GM18508 (cell line): ENCODE results near the gene PRR36.

Experiments
- ATAC-seq: cut with Tn5 transposase; IDR thresholded peaks from one replicate; pipeline ENCODE4 v1.9.1; 2021; ENCODE audit warnings: moderate number of reproducible peaks; ENCODE audit not compliant: insufficient read depth, unreplicated experiment

PRR36 gene

DNA sequence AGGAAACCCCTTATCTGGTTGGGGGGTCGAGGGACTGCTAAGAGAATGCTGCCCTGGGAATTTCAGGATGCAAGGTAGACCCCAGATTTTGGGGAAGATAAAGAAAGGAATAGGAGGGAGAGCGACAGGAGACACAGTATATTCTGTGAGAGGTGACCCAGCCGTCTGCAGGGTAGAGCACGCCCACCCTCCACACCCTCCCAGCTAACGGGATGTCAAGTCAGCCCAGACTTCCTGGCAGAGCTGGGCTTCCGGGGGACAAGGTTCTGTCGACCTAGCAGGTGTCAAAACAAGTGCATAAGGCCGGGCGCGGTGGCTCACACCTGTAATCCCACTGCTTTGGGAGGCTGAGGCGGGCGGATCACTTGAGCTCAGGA, 695 bp upstream of the PRR36 start:
- no peak for ATAC-seq

DNA sequence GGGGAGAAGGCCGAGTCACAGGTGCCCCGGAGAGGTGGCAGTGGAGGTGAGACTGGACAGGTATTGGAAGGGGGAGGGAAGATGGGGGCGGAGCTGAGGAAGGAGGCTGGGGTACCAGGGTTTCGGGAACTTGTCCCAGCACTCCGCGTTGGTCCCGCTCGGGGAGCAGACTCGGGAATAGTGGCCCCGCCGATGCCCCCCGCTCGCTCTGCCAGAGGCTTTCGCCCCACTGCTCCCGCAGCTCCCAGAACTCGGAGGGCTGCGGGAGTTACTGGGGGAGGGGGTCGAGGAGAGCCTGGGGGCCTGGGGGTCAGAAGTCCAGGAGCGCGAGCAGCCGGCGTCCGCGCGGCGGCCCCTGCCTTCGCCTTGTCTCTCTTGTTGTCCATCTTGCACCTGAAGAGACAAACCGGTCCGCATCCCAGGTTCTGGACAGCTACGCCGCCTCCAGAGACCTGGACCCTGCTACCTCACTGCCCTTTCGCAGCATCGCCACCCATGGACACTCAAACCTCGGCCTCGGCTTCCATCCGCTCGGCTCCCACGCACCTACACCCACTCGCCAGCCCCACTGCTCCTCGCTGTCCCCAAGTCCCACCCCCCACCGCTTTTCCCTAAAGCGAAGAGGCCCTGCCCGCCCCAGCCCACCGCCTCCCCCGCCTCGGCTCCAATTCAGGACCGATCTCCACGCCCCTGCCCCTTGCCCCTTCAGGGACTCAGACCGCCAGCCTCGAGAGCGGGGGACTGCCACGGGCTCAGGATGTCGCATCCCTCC, 700 bp downstream of the PRR36 start:
- ATAC-seq: no peak

DNA sequence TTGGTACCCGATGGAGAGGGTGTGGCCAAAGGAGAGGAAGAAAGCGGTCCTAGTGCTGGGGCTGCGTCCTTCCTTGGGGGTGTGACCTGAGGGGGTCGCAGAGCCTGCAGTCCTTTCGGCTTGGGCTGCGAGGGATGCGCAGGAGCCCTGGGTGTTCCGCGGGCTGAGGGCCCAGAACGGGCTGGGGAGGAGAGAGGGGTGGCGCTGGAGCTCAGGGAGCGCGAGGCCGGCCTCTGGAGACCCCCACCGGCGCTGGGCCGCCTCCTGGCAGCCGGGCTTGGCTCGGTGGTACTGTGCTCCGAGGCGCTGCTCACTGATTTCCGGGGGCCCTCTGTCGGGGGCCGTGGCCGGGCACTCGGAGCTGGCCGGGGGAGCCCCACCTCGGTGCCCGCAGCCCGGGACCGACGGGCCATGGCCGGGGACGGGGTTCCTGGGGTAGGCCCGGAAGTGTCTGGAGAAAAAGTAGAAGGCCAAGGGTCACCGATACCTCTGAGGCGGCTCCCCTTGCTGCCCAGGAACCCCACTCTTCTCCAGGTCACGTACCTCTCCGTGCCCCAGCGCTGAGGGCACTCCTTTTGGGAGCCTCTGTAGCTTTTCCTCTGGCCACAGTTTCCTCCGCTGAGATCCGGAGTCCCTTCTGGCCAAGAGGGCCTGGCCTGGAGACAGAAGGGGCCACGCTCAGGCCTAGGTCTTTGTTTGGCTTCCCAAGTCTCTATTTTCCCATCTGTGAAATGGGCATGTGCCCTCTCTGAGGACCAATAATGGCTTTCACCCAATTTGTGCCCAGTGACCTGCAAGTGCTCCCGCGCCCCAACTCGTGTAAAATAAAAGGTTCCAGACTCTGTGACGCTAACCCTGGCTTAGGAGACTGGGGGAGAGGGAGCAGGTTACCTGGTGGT, 1.6 kb downstream of the PRR36 start:
- ATAC-seq: no peak

DNA sequence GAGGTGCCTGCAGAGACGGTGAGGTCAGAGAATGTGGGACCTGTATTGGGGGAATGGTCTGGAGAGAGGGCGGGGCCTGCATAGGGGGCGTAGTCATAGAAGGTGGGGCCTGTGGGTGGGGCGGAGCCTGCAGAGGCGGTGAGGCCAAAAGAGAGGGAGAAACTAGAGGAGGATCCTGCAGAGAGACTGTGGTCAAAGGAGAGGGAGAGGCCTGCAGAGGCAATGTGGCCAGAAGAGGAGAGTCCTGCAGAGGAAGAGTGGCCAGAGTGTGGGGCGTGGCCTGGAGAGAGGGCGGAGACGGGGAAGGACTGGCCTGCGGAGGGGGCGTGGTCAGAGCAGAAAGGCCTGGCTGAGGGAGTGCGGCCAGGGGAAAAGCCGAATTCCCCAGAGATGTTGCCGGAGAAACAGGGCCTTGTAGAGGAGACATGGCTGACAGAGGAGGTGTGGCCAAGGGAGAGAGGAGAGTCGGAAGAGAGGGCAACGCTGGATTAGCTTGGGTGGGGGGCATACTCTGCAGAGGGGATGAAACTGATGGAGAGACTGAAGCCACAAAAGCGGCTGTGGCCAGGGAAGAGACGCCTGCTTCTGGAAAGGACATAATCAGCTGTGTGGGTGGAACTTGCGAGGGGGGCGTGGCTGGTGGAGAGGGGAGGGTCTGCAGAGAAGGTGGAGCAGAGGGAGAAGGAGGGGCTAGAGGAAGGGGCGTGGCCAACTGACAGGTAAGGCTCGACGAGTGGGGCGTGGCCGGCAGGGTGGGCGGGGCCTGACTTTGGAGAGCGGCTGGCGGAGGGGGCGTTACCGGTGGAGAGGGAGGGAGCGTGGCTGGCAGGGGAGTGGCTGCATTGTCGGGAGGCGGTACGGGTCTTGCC, 2.5 kb downstream of the PRR36 start:
- ATAC-seq: no peak

DNA sequence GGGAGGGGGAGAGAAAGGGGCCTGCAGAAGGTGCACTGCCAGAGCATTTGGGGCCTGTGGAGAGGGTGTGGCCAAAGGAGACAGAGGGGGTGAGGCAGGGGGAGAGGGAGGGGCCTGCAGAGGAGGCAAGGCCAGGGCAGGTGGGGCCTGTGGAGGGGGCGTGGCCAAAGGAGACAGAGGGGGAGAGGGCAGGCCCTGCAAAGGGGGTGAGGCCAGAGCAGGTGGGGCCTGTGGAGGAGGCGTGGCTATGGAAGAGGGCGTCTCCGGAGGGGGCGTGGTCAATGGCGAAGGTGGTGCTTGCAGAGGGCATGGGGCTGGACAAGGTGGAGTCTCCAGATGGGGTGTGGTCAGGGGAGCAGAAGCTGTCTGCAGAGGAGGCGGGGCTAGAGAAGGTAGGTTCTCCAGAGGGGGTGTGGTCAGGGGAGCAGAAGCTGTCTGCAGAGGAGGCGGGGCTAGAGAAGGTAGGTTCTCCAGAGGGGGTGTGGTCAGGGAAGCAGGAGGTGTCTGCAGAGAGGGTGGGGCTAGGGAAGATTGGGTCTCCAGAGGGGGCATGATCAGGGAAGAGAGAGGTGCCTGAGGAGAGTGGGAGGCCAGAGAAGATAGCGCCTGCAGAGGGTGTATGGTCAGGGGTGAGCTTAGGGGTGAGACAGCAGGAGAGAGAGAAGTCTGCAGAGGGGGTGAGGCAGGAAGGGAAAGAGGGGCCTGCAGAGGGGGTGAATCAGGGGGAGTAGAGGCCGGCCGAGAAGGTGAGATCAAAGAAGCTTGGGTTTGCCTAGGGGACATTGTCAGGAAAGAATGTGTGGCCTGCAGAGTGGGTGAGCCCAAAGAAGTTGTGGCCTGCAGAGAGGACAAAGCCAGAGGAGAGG, 3.4 kb downstream of the PRR36 start:
- ATAC-seq: no peak

DNA sequence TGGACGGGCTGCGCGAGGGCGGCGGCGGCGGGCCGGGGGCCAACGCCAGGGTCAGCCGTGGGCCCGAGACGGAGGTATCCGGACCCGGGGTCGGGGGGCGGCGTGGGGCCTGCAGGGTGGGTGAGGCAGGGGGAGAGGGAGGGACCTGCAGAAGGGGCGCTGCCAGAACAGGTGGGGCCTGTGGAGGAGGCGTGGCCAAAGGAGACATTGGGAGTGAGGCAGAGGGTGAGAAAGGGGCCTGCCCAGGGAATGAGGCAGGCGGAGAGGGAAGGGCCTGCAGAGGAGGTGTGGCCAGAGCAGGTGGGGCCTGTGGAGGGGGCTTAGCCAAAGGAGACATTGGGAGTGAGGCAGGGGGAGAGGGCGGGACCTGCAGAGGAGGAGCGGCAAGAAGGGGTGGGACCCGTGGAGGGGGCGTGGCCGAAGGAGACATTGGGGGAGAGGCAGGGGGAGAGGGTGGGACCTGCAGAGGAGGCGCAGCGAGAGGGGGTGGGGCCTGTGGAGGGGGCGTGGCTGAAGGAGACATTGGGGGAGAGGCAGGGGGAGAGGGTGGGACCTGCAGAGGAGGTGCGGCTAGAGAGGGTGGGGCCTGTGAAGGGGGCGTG, 4.2 kb downstream of the PRR36 start:
- no peak for ATAC-seq

DNA sequence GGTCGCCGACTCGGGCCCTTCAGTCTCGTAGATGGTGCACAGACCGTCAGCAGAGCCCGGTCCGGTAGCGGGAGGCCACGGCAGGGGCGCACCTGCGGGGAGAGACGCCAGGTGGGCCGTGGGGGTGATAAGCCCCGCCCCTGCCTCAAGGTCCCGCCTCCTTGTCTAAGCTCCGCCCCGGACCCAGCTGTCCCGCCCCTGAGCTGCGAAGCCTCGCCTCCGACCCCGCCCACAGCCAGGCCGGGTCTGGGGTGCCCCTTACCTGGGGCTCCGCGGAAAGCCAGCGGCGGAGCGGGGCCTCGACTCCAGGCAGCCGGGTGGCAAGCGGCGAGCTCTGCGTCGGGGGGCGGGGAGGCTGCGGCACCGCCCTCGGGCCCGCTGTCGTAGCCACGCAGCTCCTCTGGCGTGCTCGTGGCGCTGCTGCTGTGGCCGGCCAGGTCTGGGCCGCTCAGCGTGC, 4.7 kb downstream of the PRR36 start:
- ATAC-seq: no peak

DNA sequence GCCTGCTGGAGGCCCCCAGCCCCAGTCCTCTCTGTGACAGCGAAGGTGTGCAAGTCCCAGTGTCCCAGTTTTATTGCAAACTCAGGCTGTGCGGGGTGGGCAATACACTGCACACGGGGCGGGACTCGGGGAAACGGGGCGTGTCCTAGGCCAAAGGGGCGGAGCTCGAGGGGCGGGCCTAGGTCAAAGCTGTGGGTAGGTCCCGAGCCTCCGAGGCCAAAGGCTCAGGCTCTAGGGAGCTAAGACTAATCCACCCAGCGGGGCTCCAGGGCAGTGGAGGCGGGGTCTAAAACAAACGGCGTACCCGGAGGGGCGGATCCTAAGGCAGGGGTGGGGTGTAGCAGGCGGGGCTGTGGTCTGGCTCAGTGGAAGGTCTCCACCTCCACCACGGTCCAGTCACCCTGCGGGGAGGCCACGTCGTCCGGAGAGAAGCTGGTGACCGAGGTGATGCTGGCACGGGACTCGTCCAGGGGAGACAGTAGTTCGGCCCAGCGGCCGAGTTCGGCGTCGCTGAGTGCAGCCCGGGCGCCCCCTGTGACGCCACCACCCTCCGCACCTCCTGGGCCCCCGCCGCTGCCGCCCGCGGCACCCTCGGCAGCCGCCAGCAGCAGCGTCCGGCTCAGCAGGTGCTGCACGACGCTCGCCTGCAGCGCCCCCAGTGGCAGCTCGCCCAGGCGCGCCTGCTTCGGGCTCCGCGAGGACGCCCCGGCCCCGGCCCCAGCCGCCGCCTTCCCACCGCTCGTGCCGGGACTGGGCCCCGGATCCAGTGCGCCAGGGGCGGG, 5.3 kb downstream of the PRR36 start:
- ATAC-seq: no peak

DNA sequence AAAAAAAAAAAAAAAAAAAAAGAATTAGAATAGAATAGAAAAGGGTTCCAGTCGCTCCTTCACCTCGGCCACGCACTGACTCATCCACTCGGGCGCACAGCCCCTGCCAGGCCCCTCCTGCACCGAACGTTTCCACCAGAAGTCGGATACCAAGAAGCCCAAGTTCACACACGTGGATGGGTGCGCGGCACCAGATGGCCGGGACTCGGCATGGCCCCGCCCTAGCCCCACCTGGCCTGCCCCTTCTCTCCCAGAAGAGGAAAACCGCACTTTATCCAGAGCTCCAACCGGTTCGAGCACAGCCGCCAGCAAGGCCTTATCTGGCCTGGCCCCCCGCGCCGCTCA, 5.9 kb downstream of the PRR36 start:
- ATAC-seq: no peak

DNA sequence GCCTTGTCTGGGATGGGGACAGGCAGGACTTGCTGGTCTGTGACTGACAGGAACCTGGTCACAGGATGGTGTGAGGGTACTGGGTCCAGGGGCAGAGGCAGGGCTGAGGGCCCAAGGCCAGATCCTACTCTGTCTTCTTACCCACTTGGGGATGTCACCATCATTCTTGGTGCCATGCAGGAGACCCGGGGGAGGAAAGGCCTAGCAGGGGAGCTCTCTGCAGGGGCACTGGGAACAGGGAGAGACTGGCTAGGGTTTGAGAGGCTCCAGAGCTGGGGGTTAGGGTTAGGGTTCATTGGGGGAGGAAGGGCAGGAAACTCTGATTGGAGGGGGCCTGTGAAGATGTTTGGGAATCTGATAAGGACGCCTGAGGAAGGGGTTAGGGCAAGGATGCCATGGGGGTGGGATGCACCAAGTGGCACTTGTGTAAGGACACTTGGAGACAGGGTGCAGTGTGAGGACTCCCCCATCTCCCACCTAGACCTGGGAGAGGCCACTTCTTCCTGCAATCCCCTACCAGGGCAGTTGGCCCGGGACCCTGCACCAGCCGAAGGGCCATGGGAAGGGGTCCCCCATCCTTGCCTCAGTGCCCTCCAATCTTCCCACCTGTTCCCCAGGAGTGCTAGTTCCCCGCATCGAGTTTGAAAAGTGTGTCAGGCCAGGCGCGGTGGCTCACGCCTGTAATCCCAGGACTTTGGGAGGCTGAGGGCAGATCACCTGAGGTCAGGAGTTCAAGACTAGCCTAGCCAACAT, 6.9 kb downstream of the PRR36 start:
- no peak for ATAC-seq

DNA sequence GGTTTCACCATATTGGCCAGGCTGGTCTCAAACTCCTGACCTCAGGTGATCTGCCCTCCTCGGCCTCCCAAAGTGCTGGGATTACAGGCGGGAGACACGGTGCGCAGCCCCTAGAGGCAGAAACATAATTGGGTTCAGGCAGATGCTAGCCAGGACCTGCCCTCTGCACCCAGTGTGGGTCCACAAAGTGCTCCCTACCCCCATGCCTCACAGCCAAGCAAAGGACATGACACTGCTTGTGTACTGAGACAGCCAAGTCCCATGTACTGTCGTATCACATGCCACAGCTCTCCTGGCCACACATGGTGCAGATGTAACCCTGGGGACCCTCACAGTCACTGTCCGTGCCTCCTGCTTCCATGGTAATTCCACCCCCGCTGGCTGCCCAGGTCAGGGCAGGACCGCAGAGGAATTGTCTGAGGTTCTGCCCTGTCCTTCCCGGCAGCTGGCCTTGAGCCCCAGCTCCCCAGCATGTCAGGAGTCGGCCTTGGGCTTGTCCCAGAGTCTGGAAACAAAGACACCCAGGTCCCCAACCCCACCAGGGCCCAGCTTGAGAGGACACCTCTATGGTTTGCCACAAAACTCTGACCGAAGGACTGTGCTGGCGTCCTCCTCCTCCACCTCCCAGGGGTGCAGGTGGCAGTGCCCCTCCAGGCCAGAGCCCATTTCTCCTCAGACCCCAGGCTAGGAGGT, 7.6 kb downstream of the PRR36 start:
- no peak for ATAC-seq

DNA sequence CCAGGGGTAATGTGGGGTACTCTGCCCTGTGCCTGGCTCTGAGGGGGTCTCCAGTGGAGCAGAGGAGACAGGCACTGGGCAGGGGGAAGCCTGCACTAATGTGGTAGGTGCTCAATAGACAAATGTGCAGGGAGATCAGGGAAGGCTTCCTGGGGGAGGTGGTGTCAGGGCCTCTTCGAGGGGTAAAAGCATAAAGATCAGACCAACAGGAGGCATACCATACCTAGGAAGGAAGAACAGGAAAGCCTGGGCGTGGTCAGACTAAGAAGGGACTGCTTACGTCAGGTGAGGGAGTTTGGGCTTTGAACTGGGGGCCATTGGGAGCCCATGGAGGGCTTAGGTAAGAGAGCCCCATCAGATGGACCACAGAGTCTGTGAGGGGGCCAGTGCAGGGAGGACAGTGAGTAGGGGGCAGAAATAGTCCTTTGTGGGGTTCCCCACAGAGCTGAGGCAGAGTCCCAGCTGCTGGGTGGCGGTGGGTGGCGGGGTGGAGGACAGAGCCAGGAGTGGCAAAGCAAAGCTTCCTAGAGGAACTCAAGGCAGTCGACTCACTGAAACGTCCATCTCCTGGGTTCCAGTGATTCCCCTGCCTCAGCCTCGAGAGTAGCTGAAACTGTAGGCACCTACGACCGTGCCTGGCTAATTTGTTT, 8.8 kb downstream of the PRR36 start:
- ATAC-seq: no peak

DNA sequence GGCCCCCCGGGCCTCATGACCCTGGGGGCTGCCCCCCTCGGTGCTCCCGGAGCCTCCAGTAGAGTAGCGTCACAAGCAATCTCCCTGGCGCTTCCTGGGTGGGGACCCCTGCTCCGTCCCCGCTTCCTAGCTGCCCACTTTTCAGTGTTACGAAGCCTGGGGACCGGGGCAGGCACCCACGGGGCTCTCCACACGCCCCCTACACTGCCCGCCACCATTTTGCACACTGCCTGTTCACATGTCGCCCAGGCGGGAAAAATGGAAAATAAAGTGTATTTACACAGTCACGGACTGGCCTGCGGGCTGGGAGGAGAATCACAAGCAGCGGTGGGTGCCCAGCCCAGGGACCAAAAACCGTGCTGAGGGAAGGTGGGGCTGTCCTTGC, 9.5 kb downstream of the PRR36 start:
- no peak for ATAC-seq

DNA sequence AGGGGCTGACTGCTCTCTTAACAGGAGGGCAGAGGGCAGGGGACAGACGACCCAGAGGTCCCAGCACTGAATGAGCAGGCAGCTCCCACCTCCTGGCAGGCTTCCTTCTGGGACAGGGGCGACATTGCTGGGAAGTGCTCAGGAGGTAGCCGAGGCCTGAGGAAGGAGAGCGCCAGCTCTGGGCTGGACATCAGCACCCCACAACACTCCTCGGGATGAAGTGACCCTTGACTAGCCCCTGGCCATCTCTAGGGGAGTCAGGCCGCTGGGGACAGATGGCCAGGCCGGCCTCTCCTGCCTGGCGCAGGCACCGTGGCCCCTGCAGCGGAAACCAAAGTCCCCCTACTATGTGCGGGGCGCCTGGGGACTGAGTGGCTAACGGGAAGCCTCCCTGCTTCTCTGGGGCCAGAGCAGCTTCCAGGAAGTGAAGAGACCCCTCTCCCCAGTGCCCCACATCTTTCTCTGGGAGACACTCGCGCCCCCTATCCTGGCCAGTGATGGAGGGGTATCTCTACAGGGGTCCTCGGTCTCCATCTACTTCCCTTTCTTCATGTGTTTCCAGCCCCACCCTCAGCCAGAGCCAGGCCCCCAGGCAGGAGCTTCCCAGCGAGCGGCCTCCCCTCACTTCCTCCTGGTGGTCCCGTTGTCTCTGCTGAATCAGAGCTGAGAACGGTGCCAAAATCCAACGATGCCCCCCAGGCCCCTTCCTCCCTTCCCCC, 10.1 kb downstream of the PRR36 start:
- ATAC-seq: no peak

DNA sequence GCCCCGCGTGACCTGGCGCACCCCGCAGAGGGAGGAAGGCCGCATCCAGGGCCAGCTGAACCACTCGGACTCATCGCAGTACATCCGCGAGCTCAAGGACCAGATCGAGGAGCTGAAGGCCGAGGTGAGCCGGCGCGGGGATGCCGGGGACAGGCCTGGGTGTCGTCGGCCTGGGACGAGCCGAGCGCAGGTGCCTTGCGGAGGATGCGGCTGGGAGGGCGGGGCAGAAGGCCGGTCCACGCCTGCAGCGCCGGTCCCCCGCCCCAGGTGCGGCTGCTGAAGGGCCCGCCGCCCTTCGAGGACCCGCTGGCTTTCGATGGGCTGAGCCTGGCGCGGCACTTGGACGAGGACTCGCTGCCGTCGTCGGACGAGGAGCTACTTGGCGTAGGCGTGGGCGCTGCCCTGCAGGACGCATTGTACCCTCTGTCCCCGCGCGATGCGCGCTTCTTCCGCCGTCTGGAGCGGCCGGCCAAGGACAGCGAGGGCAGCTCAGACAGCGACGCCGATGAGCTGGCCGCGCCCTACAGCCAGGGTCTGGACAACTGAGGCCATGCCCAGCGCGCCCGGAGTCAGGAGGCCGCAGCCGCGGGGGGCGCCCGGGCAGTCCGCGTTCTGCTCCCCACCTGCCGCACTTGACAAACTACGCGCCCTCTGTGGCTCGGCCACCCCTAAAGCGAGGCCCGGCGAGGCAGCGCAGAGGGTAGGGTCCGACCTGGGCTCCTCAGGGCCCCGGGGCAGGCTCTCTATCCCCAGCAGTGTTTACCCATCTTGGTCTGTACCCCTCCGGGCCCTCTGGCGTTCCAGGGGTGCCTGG, 10.8 kb downstream of the PRR36 start:
- ATAC-seq: no peak
